ENCODE measurements around the gene ESPL1. TPM values are rescaled to one million over a fixed set of nuclear protein-coding genes. Genes with fewer than 3 reads are reported as not detected.

ESPL1 gene
- total and polyA plus RNA-seq, 2 of the 13 experiments (the other 11 are each of a cell fraction or from before 2014, with no cell fraction given): 5.8 to 11.5 TPM

- TF ChIP-seq, protein P1, sequence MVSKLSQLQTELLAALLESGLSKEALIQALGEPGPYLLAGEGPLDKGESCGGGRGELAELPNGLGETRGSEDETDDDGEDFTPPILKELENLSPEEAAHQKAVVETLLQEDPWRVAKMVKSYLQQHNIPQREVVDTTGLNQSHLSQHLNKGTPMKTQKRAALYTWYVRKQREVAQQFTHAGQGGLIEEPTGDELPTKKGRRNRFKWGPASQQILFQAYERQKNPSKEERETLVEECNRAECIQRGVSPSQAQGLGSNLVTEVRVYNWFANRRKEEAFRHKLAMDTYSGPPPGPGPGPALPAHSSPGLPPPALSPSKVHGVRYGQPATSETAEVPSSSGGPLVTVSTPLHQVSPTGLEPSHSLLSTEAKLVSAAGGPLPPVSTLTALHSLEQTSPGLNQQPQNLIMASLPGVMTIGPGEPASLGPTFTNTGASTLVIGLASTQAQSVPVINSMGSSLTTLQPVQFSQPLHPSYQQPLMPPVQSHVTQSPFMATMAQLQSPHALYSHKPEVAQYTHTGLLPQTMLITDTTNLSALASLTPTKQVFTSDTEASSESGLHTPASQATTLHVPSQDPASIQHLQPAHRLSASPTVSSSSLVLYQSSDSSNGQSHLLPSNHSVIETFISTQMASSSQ (IDR thresholded peaks at IDR 0.05; ENCODE audit: low read depth): peak; percentile 13; the same call in 1 of the 2 replicates
- TF ChIP-seq, protein P1 (CRISPR knock-in tag; IDR thresholded peaks at IDR 0.05; ENCODE audit: borderline replicate concordance): peak; percentile 49; the same call in 1 of the 2 replicates
- TF ChIP-seq, protein P2, sequence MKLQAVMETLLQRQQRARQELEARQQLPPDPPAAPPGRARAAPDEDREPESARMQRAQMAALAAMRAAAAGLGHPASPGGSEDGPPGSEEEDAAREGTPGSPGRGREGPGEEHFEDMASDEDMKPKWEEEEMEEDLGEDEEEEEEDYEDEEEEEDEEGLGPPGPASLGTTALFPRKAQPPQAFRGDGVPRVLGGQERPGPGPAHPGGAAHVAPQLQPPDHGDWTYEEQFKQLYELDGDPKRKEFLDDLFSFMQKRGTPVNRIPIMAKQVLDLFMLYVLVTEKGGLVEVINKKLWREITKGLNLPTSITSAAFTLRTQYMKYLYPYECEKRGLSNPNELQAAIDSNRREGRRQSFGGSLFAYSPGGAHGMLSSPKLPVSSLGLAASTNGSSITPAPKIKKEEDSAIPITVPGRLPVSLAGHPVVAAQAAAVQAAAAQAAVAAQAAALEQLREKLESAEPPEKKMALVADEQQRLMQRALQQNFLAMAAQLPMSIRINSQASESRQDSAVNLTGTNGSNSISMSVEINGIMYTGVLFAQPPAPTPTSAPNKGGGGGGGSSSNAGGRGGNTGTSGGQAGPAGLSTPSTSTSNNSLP (IDR thresholded peaks at IDR 0.05; ENCODE audit: low read depth, low read length): no peak
- TF ChIP-seq PHF8 (CRISPR knock-in tag; IDR thresholded peaks at IDR 0.05) (peak; percentile 78), TGIF2 (CRISPR knock-in tag; IDR thresholded peaks at IDR 0.05) (peak; percentile 56), ZNF768 (CRISPR knock-in tag; IDR thresholded peaks at IDR 0.05) (0 out of 2 replicates have a peak, but pooled peaks have one; percentile 19), RAD21 (CRISPR knock-in tag; IDR thresholded peaks at IDR 0.05) (peak; percentile 94), RNF2 (conservative IDR thresholded peaks at IDR 0.05; ENCODE audit: low read depth) (peak; percentile 86), POGZ (CRISPR knock-in tag; IDR thresholded peaks at IDR 0.05) (peak; percentile 65), ZNF674 (CRISPR knock-in tag; IDR thresholded peaks at IDR 0.05; ENCODE audit: low read depth) (0 out of 2 replicates have a peak, but pooled peaks have one; percentile 42), ZBTB34 (CRISPR knock-in tag; IDR thresholded peaks at IDR 0.05) (peak; percentile 63; the same call in 1 of the 2 replicates), WIZ (CRISPR knock-in tag; IDR thresholded peaks at IDR 0.05) (no peak; the same call in 1 of the 2 replicates), ZNF816 (CRISPR knock-in tag; IDR thresholded peaks at IDR 0.05; ENCODE audit: borderline replicate concordance) (0 out of 2 replicates have a peak, but pooled peaks have one; percentile 54), ZEB1 (IDR thresholded peaks at IDR 0.05; ENCODE audit: insufficient replicate concordance, low read depth) (peak; percentile 55), SIN3A (IDR thresholded peaks at IDR 0.05; ENCODE audit: borderline replicate concordance, low read depth, low read length) (peak; percentile 62; the same call in 1 of the 2 replicates), MED8 (CRISPR knock-in tag; IDR thresholded peaks at IDR 0.05; ENCODE audit: insufficient replicate concordance) (peak; percentile 81), ZNF772 (CRISPR knock-in tag; IDR thresholded peaks at IDR 0.05) (peak; percentile 91), AGO2 (optimal IDR thresholded peaks at IDR 0.05; ENCODE audit: low read depth, low read length) (peak; percentile 43), MXD3 (CRISPR knock-in tag; IDR thresholded peaks at IDR 0.05) (peak; percentile 71)
- TF ChIP-seq, protein P3, sequence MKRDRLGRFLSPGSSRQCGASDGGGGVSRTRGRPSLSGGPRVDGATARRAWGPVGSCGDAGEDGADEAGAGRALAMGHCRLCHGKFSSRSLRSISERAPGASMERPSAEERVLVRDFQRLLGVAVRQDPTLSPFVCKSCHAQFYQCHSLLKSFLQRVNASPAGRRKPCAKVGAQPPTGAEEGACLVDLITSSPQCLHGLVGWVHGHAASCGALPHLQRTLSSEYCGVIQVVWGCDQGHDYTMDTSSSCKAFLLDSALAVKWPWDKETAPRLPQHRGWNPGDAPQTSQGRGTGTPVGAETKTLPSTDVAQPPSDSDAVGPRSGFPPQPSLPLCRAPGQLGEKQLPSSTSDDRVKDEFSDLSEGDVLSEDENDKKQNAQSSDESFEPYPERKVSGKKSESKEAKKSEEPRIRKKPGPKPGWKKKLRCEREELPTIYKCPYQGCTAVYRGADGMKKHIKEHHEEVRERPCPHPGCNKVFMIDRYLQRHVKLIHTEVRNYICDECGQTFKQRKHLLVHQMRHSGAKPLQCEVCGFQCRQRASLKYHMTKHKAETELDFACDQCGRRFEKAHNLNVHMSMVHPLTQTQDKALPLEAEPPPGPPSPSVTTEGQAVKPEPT (CRISPR knock-in tag; IDR thresholded peaks at IDR 0.05; ENCODE audit: low read depth): no peak
These were observed 56.8 kb downstream of the ESPL1 start (continued) for GRCh38 chr12:53324779-53325510.

Measured in HepG2 (cell line).